HepG2 (cell line): ENCODE results near the gene CTF1.

Source experiments
- CEBPZ ChIP-seq: IDR thresholded peaks from 2 replicates; pipeline ENCODE4 v1.6.1; 2012; ENCODE audit warnings: low read length, improper control_type of control experiment
- CTCF ChIP-seq: sonication (generic); formaldehyde crosslinking; IDR thresholded peaks from 2 replicates; pipeline ENCODE4 v1.5.0; 2020; ENCODE audit warnings: mild to moderate bottlenecking, missing genetic modification reagents, moderate library complexity
- EP300 ChIP-seq, 3 experiments: sonication (generic) in 1 of 3; formaldehyde crosslinking in 1 of 3; IDR thresholded peaks; 2 replicates each; pipeline versions ENCODE4 v1.5.1 to v1.6.1; 2011 to 2020; ENCODE audit warnings: low read depth in 2 of 3, low read length in 2 of 3, borderline replicate concordance in 1 of 3, improper control_type of control experiment in 1 of 3, mild to moderate bottlenecking in 1 of 3, missing genetic modification reagents in 1 of 3, moderate library complexity in 1 of 3
- IRF1 ChIP-seq: sonication (generic); formaldehyde crosslinking; IDR thresholded peaks from 2 replicates; pipeline ENCODE4 v1.4.0; 2020; ENCODE audit warnings: low read depth, mild to moderate bottlenecking, missing genetic modification reagents
- JUNB ChIP-seq: sonication (generic); formaldehyde crosslinking; IDR thresholded peaks from 2 replicates; pipeline ENCODE4 v1.8.0; 2022; ENCODE audit warnings: missing genetic modification reagents, mild to moderate bottlenecking, borderline replicate concordance
- MEF2D ChIP-seq: sonication (generic); formaldehyde crosslinking; IDR thresholded peaks from 2 replicates; pipeline ENCODE4 v1.5.1; 2020; ENCODE audit warnings: mild to moderate bottlenecking, missing genetic modification reagents
- POLR2A ChIP-seq, 2 experiments: IDR thresholded peaks; 2 replicates each; pipeline ENCODE4 v1.6.1; 2011; ENCODE audit warnings: low read depth in 2 of 2, low read length in 2 of 2, mild to moderate bottlenecking in 1 of 2, moderate library complexity in 1 of 2; ENCODE audit not compliant: insufficient read depth in 1 of 2
- RAD21 ChIP-seq: fragments of 450-650 bp; formaldehyde crosslinking; IDR thresholded peaks from 2 replicates; pipeline ENCODE4 v1.5.0; 2020; ENCODE audit warnings: mild to moderate bottlenecking
- RELA ChIP-seq: sonication (generic); formaldehyde crosslinking; IDR thresholded peaks from 2 replicates; pipeline ENCODE4 v1.4.0; 2020; ENCODE audit warnings: missing genetic modification reagents
- ZBTB7A ChIP-seq: sonication (generic); formaldehyde crosslinking; IDR thresholded peaks from 2 replicates; pipeline ENCODE4 v1.8.0; 2022; ENCODE audit warnings: mild to moderate bottlenecking, missing genetic modification reagents
- ZNF282 ChIP-seq: fragments of 450-650 bp; IDR thresholded peaks from 2 replicates; pipeline ENCODE4 v1.6.1; 2018; ENCODE audit not compliant: partially characterized antibody
- ZNF660 ChIP-seq: sonication (generic); formaldehyde crosslinking; IDR thresholded peaks from 2 replicates; pipeline ENCODE4 v1.5.1; 2020; ENCODE audit warnings: mild to moderate bottlenecking, low read depth, missing genetic modification reagents, borderline replicate concordance

GRCh38 chr16:30946671-30947540 lies 50.5 kb downstream of the CTF1 start:
- TF ChIP-seq CTCF (CRISPR knock-in tag) (no peak), ZBTB7A (CRISPR knock-in tag) (no peak), RELA (CRISPR knock-in tag) (no peak), JUNB (CRISPR knock-in tag) (no peak), POLR2A (IDR thresholded peaks at IDR 0.05; ENCODE audit: insufficient read depth in 1 of 2, low read depth in 2 of 2, low read length in 2 of 2) (no peak), ZNF660 (CRISPR knock-in tag) (no peak), ZNF282 (no peak), CEBPZ (no peak), EP300 (IDR thresholded peaks at IDR 0.05; ENCODE audit: low read depth in 2 of 2, low read length in 2 of 2) (no peak), EP300 (CRISPR knock-in tag; IDR thresholded peaks at IDR 0.05; ENCODE audit: borderline replicate concordance) (no peak), RAD21 (CRISPR knock-in tag) (no peak), IRF1 (CRISPR knock-in tag) (no peak), MEF2D (CRISPR knock-in tag) (no peak)
